Skin of body (tissue), 2 donors: ENCODE data around the gene TENT4B. TPM values are rescaled to one million over a fixed set of nuclear protein-coding genes. Genes with fewer than 3 reads are reported as not detected.
A peak's percentile ranks its signal among the peaks of the same experiment; 100 is the strongest.
"Not testable (repeated sequence)": the region's sequence is repeated elsewhere in the genome, so short reads cannot be mapped to it uniquely, and the experiment has no call there.

Experiments used
- DNase-seq: peaks from one replicate; lab custom pipeline; 2025; lab: John Stamatoyannopoulos, UW
- total RNA-seq: library from RNA; depleted of rRNA; stranded (reverse); fragments of >200 nt; gene quantifications from one replicate; pipeline ENCODE4 v1.2.3, GENCODE V29; 2014

TENT4B gene
- total RNA-seq = 8.7 TPM

DNA sequence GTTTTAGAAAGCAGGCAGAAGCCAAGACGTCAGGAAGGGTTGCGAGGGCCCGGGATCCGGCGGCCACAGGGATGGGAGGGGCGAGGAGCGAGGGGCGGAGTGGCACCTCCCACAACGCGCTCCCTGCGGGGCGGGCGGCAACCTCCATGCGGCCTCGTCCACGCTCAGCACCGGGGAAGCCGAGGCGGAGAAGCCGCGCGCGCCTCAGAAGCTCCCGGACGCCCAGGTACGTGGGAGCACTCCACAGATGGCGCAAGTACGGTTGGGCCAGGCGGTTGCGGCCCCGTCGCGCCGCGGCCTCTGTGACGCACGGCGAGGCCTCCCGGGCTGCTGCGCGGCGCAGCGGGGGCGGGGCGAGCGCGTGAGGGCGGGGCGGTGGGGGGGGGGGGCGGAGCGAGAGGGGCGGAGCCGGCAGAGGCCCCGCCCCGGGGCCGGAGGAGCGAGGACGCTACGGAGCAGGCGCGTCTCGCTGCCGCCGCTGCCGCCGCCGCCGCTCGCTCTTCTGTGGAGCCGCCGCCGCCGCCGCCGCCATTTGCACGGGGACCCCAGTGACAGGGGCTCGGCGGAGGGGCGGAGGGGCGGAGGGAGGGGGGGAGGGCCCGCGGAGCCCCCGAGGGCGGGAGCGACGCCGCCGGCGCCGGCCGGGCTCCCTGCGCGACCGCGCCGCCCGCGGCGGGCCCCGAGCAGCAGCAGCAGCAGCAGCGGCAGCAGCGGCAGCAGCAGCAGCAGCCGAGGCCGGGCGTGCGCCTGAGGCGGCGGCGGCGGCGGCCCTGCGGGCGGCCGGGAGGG, at the start of gene TENT4B:
TSS of gene TENT4B (plus strand) at position 500 of the 789 bp plus-strand sequence. CDS start 316 bp downstream, outside the sequence.
- peak; percentile 73 for DNase-seq

DNA sequence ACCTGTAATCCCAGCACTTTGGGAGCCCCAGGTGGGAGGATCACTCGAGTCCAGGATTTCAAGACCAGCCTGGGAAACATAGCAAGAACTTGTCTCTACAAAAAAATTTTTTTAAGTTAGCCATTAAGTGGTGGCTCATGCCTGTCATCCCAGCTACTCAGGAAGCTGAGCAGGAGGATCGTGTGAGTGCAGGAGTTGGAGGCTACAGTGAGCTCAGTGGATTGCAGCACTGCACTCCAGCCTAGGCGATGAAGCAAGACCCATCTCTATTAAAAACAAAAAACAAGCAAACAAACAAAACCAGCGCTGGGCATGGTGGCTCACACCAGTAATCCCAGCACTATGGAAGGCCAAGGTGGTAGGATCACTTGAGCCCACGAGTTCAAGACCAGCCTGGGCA, 49.3 kb upstream of the TENT4B start:
- DNase-seq = no peak

DNA sequence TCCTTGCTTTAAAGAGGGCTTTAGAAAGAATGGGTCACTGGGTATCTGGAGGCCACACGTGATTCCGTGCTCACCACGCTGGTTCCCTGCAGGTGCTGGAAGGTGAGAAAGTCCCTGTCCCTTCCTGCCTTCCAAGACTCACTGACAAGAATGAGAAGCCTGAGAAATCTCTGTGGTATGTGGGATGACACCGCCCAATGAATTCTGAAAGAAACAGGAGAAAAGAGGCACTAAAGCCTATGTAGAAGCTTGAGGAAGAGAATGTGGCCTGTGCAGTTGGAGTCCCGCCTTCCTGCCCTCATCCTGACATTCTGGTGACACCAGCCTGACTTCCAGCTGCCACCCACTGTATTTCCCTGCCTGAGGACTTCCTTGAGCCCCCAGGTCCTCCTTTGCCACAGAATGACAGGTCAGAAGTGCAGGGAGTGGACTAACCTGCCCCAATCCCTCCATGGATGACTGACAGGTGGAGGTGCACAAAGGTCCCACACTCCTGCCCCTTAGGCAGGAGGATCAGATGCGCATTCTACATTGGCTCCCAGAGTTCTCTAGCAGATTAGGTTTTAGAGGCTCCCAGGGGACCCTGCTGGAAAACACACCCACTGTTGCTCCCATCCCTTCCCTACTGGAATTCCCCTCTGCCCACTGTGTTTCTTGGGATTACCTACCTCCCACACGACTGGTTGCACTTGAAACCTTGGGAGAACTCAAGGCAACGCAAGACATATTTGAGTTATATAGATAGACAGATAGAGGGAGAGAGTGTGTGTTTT, 38.6 kb upstream of the TENT4B start:
- no peak for DNase-seq

DNA sequence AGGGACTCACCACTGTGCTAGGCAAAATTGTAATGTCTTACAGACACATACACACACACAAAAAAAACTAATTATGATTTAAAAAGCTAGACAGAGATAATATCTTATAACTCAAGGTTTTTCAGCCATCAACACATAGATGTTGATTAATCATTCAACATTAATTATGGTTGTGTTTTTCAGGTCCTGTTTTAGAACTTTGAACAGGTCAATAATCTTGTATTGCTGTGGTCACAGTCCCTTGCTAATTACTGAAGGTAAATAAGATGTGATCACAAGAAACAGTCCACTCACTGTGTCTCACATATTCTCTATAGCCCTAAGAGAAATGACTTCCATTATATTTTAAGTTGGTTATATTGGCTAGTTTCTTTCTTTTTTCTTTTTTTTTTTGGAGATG, 32.4 kb upstream of the TENT4B start:
- DNase-seq = no peak

DNA sequence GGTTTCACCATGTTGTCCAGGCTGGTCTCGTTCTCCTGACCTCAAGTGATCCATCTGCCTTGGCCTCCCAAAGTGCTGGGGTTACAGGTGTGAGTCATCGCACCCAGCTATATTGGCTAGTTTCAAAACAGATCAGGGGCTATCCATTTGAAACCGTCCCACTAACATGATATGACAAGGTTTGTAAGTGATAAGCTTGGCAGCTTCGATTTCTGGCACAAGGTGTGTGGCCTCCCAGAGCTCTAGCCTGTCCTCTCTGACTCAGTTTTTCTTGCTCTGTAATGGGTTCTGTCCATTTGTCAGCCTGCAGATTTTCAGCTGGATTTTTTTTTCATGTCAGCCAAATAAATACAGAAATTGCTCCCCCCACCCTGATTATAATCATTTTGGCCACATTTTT, 31.8 kb upstream of the TENT4B start:
- no peak for DNase-seq

DNA sequence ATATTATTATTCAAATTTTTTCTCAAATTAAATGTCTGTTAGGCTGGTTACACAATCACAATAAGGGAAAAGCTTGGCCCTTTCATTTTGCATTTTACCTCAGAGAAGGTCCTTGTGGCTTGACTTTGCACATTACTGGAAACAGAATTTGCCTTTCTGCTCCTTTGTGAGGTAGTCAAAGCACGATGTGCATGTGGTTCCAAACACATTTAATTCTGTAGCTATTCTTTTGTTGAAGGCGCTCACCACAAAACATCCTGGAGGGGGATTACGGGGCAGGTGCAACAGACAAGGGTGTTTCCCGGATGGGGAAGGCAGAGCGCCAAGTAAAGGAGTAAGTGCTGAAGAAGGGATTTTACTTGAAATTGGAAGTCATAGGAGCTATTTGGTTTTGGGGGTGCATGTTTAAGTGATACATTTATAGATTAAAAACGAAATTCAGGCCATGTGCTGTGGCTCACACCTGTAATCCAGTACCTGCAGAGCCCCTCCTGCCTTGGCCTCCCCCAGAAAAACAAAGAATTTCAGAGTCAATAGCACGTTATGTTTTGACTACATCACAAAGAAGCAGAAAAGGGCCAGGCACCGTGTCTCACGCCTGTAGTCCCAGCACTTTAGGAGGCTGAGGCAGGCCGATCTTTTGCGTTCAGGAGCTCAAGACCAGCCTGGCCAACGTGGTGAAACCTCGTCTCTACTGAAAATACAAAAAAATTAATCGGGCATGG, 31.2 kb upstream of the TENT4B start:
- no peak for DNase-seq

DNA sequence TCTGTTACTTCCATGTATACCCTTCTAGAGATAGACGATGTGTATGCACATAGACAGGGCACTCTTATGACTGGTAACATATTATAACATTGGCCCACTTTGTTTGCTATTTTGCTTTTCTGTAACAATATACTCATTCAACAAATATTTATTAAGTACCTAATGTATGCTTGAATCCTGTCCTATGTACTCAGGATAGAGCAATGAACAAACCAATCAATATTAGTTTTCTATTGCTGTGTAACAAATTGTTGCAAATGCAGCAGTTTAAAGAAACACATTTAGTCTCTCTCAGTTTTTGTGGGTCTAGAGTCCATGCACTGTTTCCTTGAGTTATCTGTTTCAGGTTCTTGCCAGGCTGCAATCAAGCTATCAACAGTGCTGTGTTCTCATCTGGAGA, 29.7 kb upstream of the TENT4B start:
- DNase-seq = no peak

DNA sequence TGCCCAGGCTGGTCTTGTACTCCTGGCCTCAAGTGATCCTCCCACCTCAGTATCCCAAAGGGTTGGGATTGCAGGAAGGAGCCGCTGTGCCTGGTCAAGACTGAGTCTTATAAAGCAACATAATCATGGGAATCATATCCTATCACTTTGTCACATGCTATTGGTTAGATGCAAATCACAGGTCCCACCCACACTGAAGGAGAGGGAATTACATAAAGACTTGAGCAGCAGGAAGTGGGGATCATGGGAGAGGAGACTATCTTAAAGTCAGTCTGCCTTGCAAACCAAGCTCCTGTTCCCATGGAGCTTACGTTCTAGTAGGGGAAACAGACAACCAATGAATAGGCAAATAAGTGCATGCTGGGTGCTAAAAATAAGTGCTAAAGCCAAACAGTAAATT, 28.3 kb upstream of the TENT4B start:
- no peak for DNase-seq

DNA sequence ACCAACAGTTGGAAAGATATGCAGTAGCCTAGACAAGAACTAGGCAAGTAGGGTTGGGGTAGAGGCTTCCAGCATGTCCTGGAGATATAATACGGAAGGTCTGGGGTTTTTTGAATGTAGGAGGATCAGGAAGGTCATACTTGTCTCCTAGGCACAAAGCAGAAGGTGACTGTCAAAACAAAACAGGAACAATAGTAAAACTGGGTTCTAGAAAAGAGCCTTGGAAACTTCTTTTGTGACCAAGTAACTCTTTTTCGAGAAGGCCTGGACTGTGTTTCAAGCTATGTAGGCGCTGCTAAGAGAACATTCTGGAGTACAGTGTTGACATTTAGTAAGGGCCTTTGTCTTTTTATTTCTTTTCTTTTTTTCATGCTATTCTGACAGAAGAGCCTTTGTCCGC, 26.9 kb upstream of the TENT4B start:
- no peak for DNase-seq

DNA sequence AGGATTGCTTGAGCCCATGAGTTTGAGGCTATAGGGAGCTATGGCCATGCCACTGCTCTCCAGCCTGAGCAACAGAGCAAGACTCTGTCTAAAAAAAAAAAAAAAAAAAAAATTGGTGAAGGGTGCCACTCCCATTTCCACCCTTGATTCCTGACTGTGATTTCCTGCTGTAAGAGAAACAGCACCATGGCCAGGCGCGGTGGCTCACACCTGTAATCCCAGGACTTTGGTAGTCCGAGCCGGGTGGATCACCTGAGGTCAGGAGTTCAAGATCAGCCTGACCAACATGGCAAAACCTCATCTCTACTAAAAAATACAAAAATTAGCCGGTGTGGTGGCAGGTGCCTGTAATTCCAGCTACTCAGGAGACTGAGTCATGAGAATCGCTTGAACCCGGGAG, 20.5 kb upstream of the TENT4B start:
- DNase-seq = not testable (repeated sequence)

DNA sequence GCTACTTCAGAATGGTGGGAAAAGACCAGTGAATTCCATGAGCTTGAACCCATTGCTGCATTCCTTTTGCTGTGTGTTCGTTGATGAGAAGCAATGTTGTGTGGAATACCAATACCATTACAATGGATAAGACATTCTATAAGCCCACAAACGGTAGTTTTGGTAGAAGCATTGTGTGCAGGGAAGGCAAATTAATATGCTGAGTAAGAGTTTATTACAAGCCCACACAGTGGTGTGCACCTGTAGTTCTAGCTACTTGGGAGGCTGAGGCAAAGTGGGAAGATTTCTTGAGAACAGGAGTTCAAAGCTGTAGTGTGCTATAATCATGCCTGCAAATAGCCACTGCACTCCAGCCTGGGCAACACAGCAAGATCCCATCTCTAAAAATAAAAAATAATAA, 19.9 kb upstream of the TENT4B start:
- DNase-seq = no peak

DNA sequence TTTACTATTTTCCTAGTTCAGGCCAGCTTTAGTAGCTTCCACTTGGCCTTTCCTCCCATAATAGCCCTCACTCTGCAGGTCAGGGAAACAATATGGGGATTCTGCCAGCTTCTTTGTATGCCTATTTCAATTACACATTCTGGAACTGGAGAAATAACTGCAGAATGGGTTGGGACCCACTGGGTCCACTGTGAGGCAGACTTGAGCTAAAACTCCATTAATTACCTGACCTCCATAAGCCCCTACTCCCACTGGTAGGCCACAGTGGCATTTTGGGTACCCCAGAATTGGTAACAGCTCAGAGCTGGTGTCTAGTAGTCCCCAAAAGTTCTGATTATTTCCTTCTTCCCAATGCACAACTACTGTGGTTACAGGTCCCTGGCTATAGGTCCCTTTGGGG, 16.7 kb upstream of the TENT4B start:
- DNase-seq = no peak

DNA sequence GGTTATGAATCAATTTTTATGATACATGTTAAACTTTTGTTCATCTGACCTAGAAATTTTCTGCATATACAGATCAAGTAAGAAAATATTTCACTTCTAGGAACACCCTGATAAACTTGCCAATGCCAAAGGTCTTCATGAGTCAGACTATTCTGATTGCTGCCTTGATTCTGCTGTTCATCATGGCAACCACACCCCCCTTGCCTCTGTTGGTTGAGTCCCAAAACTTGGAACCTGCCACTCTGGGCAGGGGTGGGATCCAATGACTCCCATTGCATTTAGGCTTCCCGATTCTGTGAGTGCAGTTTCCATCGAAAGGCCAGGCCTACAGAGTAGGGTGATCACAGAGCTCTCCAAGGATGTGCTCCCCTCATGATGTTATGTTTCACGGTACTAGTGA, 15.8 kb upstream of the TENT4B start:
- DNase-seq = no peak

DNA sequence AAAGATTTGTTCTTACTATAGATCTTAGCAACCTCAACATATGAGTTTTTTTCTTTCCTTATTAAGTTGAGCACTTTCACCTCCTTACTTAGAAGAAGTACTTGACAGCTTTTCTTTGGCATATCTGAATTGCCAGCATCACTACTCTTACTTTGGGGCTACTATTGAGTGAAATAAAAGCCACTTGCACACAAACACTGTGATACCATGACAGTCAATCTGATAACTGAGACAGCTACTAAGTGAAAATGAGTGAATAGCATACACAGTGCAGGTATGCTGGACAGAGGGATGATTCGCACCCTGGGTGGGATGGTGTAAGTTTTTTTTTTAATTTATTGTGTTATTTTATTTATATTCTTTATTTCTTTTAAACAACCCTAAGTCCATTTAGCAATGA, 13.5 kb upstream of the TENT4B start:
- no peak for DNase-seq

DNA sequence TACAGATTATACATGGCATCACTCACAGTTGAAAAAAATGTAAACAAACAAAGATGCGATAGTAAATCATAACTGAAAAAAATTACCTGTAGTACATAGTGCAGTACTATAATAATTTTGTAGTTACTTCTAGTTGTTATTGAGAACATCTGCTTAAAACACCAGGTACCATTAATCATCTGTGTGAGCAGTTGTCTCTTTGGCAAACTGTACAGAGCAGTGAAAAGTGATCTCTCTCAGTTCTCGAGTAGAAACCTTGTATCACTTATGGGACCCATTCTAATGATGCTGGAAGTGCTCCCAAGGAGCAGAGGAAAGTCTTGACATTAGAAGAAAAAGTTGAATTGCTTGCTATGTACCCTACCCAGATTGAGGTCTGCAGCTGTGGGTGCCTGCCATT, 8.9 kb upstream of the TENT4B start:
- no peak for DNase-seq

DNA sequence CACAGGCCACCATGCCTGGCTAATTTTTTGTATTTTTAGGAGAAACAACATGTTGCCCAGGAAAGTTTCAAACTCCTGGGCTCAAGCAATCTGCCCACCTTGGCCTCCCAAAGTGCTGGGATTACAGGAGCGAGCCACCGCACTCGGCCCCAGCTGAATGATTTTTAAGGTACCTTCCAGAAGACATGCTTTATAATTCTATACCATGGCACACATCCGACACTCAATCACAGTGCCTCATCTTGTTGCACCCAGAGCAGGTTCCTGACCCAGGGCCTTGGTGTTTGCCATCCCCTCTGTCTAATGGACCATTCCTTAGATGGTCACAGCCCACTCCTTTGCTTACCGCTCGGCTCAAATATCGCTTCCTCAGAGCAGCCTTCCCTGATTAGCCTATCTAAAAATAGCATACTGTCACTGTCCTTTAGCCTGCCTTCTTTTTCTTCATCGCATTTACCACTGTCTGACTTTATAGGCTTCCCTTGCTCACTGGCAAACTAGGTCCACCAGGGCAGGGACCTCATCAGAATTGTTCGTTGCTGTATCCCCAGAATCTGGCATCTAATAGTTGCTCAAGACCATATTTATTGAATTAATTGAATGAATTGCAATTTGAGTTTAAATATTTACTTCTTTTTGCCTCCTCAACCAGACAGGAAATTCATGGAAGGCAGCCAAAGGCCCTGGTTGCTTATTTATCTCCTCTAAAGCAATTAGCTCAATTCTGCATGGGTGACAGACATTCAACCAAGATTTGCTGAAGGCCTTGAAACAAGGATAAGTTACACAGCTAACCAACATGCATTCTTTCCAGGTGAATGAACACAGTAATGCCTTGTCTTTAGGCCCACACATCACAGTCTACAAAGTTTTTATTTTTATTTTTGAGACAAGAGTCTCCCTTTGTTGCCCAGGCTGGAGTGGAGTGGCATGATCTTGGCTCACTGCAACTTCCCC, 6.3 kb upstream of the TENT4B start:
- no peak for DNase-seq

DNA sequence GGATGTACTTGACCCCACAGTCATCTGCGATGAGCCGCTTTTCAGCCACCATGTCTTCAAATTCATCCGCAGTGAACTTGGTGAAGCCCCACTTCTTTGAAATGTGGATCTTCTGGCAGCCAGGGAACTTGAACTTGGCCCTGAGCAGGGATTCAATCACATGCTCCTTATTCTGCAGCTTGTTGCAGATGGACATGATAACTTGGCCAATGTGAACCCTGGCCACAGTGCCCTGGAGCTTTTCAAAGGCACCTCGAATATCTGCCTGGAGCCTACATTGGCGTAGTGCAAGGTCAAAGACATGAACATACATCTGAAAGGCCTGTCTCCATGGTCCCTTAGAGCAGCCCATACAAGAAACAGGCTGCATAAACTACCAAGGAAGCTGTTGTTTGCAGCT, 1.8 kb upstream of the TENT4B start:
- no peak for DNase-seq

DNA sequence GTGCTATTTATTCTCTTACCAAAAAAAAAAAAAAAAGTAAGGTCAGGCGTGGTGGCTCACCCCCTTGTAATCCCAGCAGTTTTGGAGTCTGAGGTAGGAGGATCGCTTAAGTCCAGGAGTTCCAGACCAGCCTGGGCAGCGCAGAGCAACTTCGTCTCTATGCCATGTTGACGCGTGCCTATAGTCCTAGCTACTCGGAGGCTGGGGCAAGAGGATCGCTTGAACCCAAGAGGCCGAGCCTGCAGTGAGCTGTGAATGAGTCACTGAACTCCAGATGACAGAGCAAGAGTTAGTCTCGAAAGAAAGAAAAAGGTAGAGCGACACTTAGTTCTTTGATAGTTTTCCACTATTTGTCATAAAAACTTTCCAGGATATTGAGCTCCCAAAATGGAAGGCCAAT, 1.4 kb upstream of the TENT4B start:
- DNase-seq = no peak

DNA sequence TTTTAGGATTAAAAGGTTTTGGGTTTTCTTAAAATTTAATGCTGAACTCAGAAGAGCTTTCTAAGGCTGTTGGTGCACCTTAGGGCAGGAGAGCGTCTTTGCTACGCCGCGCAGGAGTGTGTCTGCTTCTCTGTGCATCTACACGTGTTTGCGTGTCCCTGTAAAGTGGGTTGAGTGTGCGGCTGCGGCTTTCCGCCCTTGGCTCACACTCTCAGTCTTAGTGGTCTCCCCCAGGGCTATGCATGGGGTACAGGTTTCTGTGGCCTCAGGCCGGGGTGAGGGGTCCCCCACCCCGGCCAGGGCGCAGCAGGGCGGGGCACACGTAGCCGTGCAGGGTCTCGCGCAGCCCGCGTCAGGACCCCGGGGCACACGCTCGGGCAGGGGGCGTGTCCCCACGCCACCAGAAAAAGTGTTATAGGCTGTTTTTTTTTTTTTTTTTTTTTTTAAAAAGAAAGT, 727 bp upstream of the TENT4B start:
- DNase-seq = no peak

DNA sequence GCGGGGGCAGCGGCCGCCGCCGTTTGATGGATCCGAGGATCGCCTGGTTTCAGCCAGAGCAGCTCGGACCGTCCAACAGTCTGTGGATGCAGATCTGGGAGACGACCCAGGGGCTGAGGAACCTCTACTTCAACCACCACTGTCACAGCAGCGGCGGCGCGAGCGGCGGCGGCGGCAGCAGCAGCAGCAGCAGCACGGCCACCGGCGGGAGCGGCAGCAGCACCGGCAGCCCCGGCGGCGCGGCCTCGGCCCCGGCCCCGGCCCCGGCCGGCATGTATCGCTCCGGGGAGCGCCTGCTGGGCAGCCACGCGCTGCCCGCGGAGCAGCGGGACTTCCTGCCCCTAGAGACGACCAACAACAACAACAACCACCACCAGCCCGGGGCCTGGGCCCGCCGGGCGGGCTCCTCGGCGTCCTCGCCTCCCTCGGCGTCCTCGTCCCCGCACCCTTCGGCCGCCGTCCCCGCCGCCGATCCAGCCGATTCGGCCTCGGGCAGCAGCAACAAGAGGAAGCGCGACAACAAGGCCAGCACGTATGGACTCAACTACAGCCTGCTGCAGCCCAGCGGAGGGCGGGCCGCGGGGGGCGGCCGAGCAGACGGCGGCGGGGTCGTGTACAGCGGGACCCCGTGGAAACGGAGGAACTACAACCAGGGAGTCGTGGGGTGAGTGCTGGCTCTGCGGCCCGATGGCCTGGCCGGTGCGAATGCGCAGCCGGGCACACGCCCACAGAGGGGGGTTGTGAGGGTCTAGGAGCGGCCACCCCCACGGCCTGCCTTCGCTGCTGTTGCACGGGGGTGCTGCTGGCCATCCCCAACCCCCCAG, 702 bp downstream of the TENT4B start:
- no peak for DNase-seq
